HFF-Myc (cell line): ENCODE measurements around the gene NRTN.
"Not testable (repeated sequence)": the region's sequence is repeated elsewhere in the genome, so short reads cannot be mapped to it uniquely, and the experiment has no call there.

Source experiments
- DNase-seq: peaks from one replicate; pipeline ENCODE4 v3.0.0-alpha.2; 2011; ENCODE audit warnings: low read depth; ENCODE audit errors: extremely low read depth
- H3K4me3 ChIP-seq: replicated peaks from 2 replicates; pipeline ENCODE4 v1.5.1; 2011; ENCODE audit warnings: low read depth, mild to moderate bottlenecking, control low read depth, low read length
- TF ChIP-seq, protein P1 (sequence below): IDR thresholded peaks from 2 replicates; pipeline ENCODE4 v1.5.1; 2012; ENCODE audit warnings: mild to moderate bottlenecking, low read depth, low read length, control low read depth; ENCODE audit errors: missing control alignments

The NRTN gene

DNA sequence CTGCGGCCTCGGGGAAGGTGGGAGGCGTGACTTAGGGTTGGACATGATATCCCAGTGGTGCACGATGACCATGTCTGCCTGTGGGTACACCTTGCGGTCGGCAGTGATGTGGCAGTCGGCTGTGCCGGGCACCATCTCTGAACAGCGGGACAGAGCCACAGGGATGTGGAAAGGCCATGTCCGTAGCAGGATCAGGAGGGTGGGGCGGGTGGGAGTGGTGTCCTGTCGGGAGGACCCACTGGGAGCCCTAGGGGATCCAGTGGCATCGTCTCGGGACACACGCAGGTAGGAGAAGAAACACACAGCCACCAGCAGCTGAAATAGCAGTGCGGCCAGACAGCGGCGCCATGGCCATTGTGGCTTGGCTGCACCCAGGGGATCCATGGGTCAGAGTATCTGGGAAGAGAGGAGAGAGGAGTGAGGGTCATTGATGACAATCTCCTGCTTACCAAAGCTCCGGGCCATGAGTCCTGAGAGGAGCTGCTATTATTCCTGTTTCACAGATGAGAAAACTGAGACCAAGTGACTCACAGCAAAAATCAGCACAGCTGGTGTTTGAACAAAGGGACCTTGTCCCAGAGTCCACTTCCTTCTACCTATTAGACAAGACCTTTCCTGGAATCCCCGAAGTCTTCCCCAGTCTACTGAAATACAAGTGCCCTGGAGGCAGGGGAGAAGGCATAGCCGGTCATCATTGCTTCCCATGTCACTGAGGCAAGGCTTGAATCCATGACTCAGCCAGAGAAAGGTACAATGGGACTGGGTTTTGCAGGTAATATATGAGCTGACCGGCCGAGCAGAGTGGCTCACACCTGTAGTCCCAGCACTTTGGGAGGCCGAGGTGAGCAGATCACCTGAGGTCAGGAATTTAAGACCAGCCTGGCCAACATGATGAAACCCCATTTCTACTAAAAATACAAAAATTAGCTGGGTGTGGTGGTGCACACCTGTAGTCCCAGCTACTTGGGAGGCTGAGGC, 39.9 kb downstream of the NRTN start:
- H3K4me3 ChIP-seq = no peak overlapping the region
- no peak for DNase-seq
- TF ChIP-seq, protein P1, sequence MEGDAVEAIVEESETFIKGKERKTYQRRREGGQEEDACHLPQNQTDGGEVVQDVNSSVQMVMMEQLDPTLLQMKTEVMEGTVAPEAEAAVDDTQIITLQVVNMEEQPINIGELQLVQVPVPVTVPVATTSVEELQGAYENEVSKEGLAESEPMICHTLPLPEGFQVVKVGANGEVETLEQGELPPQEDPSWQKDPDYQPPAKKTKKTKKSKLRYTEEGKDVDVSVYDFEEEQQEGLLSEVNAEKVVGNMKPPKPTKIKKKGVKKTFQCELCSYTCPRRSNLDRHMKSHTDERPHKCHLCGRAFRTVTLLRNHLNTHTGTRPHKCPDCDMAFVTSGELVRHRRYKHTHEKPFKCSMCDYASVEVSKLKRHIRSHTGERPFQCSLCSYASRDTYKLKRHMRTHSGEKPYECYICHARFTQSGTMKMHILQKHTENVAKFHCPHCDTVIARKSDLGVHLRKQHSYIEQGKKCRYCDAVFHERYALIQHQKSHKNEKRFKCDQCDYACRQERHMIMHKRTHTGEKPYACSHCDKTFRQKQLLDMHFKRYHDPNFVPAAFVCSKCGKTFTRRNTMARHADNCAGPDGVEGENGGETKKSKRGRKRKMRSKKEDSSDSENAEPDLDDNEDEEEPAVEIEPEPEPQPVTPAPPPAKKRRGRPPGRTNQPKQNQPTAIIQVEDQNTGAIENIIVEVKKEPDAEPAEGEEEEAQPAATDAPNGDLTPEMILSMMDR = no peak

DNA sequence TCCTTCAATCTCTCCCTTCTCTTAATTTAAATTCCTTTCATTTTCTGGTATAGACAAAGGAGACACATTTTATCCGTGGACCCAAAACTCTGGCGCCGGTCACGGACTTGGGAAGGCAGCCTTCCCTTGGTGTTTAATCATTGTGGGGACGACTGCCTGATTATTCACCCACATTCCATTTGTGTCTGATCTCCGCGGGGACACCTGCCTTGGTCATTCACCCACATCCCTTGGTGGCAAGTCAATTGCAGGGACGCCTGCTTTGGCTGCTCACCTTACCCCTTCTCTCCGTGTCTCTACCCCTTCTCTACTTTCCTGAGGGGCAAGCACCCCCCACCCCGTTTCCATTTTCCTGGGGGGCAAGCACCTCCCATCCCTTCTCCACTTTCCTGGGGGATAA, 43.0 kb downstream of the NRTN start:
- DNase-seq, H3K4me3 ChIP-seq: not testable (repeated sequence)

DNA sequence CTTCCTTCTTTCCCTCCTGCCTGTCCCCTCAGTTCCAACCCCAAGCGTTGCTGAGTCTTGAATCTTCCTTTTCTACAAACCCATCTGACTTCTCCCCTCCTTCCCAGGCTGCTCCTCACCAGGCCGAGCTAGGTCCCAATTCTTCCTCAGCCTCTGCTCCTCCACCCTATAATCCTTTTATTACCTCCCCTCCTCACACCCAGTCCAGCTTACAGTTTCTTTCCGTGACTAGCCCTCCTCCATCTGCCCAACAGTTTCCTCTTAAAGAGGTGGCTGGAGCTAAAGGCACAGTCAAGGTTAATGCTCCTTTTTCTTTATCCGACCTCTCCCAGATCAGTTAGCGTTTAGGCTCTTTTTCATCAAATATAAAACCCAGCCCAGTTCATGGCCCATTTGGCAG, 43.8 kb downstream of the NRTN start:
- DNase-seq, H3K4me3 ChIP-seq: not testable (repeated sequence)

DNA sequence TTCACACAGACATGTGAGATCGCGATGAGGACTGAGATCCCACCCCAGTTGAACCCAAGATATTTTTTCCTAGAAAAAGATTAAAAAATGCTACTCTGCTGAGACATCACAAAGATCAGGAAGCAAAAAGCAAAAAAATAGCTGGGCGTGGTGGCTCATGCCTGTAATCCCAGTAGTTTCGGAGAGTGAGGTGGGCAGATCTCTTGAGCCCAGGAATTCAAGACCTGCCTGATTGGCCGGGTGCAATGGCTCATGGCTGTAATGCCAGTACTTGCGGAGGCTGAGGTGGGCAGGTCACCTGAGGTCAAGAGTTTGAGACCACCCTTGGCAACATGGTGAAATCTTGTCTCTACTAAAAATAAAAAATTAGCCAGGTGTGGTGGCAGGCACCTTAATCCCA, 45.3 kb downstream of the NRTN start:
- H3K4me3 ChIP-seq = no peak overlapping the region
- TF ChIP-seq, protein P1 = no peak
- DNase-seq = no peak

DNA sequence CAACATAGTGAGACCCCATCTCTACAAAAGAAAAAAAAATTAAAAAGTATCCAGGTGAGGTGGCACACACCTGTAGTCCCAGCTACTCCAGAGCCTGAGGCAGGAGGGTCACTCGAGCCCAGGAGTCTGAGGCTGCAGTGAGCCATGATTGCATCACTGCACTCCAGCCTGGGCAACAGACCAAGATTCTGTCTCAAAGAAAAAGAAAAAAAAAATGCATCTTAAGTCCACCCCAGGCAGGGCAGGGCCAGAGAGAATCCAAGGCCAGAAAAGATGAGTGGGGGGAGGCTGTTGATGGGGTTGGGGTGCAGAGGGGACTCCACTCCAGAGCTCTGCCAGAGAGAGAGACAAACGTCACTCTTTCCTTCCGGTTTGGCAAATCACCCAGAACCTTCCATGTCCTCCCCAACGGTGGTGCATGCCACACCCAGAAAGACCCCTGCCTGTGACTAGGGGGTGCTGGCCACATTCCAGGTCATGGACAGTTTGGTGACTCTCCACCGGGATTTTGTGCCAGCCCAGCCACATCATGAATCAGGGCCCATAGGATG, 46.0 kb downstream of the NRTN start:
- H3K4me3 ChIP-seq = no peak overlapping the region
- no peak for DNase-seq
- TF ChIP-seq, protein P1 = no peak

DNA sequence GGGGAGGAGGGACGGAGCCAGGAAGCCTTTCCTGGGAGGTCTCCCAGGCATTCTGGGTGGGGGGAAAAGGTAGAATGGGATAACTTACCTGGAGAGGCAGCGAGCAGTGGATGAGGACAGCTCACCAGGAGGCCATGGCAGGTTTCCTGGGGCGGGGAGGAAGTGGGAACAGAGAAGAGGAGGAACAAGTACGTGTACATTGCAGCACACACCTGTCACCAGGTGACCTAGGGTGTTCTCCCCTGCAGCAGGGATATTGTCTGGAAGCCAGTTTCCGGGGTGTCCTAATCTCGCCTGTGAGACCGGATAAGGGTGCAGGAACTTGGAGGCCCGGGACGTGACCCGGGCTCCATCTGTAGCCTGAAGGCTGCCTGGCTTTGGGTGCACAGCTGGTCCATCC, 46.4 kb downstream of the NRTN start, which contains the start of gene FUT3:
Gene FUT3, minus strand, starts transcription at position 148 of the 400 bp plus-strand sequence.
- TF ChIP-seq, protein P1 = no peak
- no peak for DNase-seq

DNA sequence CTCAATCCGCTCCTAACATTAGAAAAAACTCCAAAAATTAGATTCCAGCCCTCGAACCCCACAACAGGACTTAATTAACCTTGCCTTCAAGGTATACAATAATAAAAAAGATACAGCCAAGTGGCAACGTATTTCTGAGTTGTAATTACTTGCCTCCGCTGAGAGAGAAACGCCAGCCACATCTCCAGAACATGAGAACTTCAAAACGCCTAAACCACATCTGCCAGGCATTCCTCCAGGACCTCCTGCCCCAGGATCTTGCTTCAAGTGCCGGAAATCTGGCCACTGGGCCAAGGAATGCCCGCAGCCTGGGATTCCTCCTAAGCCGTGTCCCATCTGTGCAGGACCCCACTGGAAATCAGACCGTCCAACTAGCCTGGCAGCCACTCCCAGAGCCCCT, 49.3 kb downstream of the NRTN start:
- DNase-seq = not testable (repeated sequence)

More for the DNA sequence above, 46.4 kb downstream of the NRTN start, which contains the start of gene FUT3:
- H3K4me3 ChIP-seq = no peak within 1 kb of the TSS

DNA sequence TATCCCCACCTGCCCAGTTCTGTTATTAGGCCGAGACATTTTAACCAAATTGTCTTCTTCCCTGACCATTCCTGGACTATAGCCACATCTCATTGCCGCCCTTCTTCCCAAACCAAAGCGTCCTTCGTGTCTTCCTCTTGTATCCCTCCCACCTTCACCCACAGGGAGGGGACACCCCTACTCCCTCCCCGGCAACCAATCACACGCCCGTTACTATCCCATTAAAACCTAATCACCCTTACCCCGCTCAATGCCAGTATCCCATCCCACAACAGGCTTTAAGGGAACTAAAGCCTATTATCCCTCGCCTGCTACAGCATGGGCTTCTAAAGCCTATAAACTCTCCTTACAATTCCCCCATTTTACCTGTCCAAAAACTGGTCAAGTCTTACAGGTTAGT, 50.3 kb downstream of the NRTN start:
- H3K4me3 ChIP-seq, DNase-seq: not testable (repeated sequence)

More for the DNA sequence above, 49.3 kb downstream of the NRTN start:
- not testable (repeated sequence) for H3K4me3 ChIP-seq
